H1 (cell line): Measurements from ENCODE around the gene SLC35D2. TPM values are rescaled to one million over a fixed set of nuclear protein-coding genes. Genes with fewer than 3 reads are reported as not detected.

ENCODE experiments used
- CBX8 ChIP-seq: fragments of 300-800, 300-1000 bp; sonication (generic); IDR thresholded peaks from 2 replicates; pipeline ENCODE4 v1.7.1; 2016; ENCODE audit warnings: low read depth, low read length, borderline replicate concordance
- CHD2 ChIP-seq: IDR thresholded peaks from 2 replicates; pipeline ENCODE4 v1.6.1; 2012; ENCODE audit warnings: low read length, improper control_type of control experiment
- CHD7 ChIP-seq: fragments of 300-600 bp; sonication (generic); IDR thresholded peaks from 2 replicates; pipeline ENCODE4 v1.7.1; 2012; ENCODE audit warnings: low read length, moderate library complexity, mild to moderate bottlenecking, inconsistent platforms; ENCODE audit not compliant: insufficient replicate concordance
- EZH2 ChIP-seq: fragments of 200-600 bp; sonication (generic); IDR thresholded peaks from 2 replicates; pipeline ENCODE4 v1.7.1; 2012; ENCODE audit warnings: low read depth, mild to moderate bottlenecking, moderate library complexity, low read length, inconsistent platforms; ENCODE audit not compliant: severe bottlenecking
- SIRT6 ChIP-seq: IDR thresholded peaks from one replicate; pipeline ENCODE4 v1.7.1; 2012; ENCODE audit warnings: low read length, inconsistent platforms
- SP4 ChIP-seq: IDR thresholded peaks from 2 replicates; pipeline ENCODE4 v1.6.1; 2012; ENCODE audit warnings: low read length, inconsistent platforms
- polyA plus RNA-seq, 7 experiments: library from polyadenylated mRNA; depleted of rRNA in 3 of 7; stranded (reverse) in 5 of 7; unstranded in 2 of 7; fragments of >200 nt in 5 of 7; fragments of 200-250 nt in 2 of 7; gene quantifications; 1 replicate in 5 of 7; 2 replicates in 1 of 7; 4 replicates in 1 of 7; pipeline versions ENCODE4 v1.2.1 to v1.2.3, GENCODE V29; 2011 to 2013; ENCODE audit warnings: missing spikeins in 2 of 7, mixed read lengths in 2 of 7
- total RNA-seq: library from RNA; stranded (reverse); fragmentation: NEBNext Ultra II Directional; extraction: Animal tissue kit (Norgen Biotek cat#: 25700); gene quantifications from 2 replicates; pipeline ENCODE4 v1.2.1, GENCODE V29; 2021

SLC35D2 gene
- total and polyA plus RNA-seq, 2 of the 8 experiments (the other 6 are each of a cell fraction or from before 2014, with no cell fraction given) = 9.6 to 11.5 TPM

GRCh38 chr9:96423322-96423984, 39.9 kb upstream of the SLC35D2 start (continued):
- TF ChIP-seq CBX8 = no peak
- TF ChIP-seq CHD7 = no peak
- no peak for TF ChIP-seq EZH2
- no peak for TF ChIP-seq CHD2
- TF ChIP-seq SIRT6 = no peak
- TF ChIP-seq SP4 = no peak
